ENCODE data around the gene HOXA11.

Gene HOXA11

GRCh38 chr7:27133409-27134231 lies 51.4 kb downstream of the HOXA11 start:
- DNase-seq (ENCODE audit: low spot score) = no peak

GRCh38 chr7:27132978-27133377 lies 52.1 kb downstream of the HOXA11 start:
- no peak for DNase-seq (ENCODE audit: low spot score)

- DNase-seq (ENCODE audit: low spot score) = no peak
These were observed 52.8 kb downstream of the HOXA11 start for GRCh38 chr7:27132214-27132613.

- DNase-seq (ENCODE audit: low spot score) = no peak
These were observed 53.6 kb downstream of the HOXA11 start for GRCh38 chr7:27131390-27131819.

Measured in kidney tubule cell (primary cell).